SK-N-SH (cell line): ENCODE results near the gene SLC39A7. TPM values are rescaled to one million over a fixed set of nuclear protein-coding genes. Genes with fewer than 3 reads are reported as not detected.
A peak's percentile ranks its signal among the peaks of the same experiment; 100 is the strongest.

Source experiments
- CTCF ChIA-PET: fragments of 300-600, 350-600 bp; formaldehyde crosslinking; extraction: SDS; loops from one replicate; lab custom pipeline; 2021; lab: Yijun Ruan, JAX
- POLR2A ChIA-PET: fragments of 350-600 bp; sonication (Branson Sonifier 250); formaldehyde crosslinking; extraction: SDS; loops from one replicate; lab custom pipeline; 2020; ENCODE audit warnings: antibody characterized with exemption, inconsistent platforms; lab: Yijun Ruan, JAX
- DNase-seq: peaks from one replicate; pipeline ENCODE4 v3.0.0; 2012
- H2AFZ ChIP-seq: fragments of 200-600 bp; sonication (generic); 2 replicates; pipeline ENCODE4 v1.8.1; 2016; ENCODE audit warnings: antibody characterized with exemption, mild to moderate bottlenecking, low read depth
- H3F3A ChIP-seq: fragments of 200-600 bp; sonication (generic); replicated peaks from 2 replicates; pipeline ENCODE3; 2016; ENCODE audit warnings: antibody characterized with exemption, mild to moderate bottlenecking; ENCODE audit not compliant: insufficient read depth
- H3K27ac ChIP-seq, 2 experiments: fragments of 200-500 bp in 1 of 2; fragments of 200-600 bp in 1 of 2; sonication (Bioruptor generic) in 1 of 2; sonication (generic), shearing (Covaris generic) in 1 of 2; 2 replicates each; pipeline versions ENCODE4 v1.5.1 to v1.6.1; 2014 to 2016; ENCODE audit warnings: low read depth in 2 of 2, inconsistent platforms in 1 of 2, low read length in 1 of 2, mild to moderate bottlenecking in 1 of 2, mixed read lengths in 1 of 2
- H3K27me3 ChIP-seq: fragments of 200-600 bp; sonication (generic), shearing (Covaris generic); 2 replicates; pipeline ENCODE4 v1.6.1; 2016; ENCODE audit warnings: mixed run types; ENCODE audit not compliant: insufficient read depth
- H3K36me3 ChIP-seq, 2 experiments: fragments of 200-500 bp in 1 of 2; fragments of 200-600 bp in 1 of 2; sonication (Bioruptor generic) in 1 of 2; sonication (generic) in 1 of 2; replicated peaks in 1 of 2; 2 replicates each; pipeline versions ENCODE3 to v1.5.1; 2014 to 2016; ENCODE audit warnings: low read length in 1 of 2, mild to moderate bottlenecking in 1 of 2; ENCODE audit not compliant: insufficient read depth in 2 of 2, control insufficient read depth in 1 of 2
- H3K4me1 ChIP-seq, 2 experiments: fragments of 200-500 bp in 1 of 2; fragments of 200-600 bp in 1 of 2; sonication (Bioruptor generic) in 1 of 2; sonication (generic), shearing (Covaris generic) in 1 of 2; 2 replicates each; pipeline versions ENCODE4 v1.5.1 to v1.6.1; 2014 to 2016; ENCODE audit warnings: low read depth in 1 of 2, low read length in 1 of 2, mixed run types in 1 of 2; ENCODE audit not compliant: insufficient read depth in 2 of 2, control insufficient read depth in 1 of 2
- H3K4me2 ChIP-seq: fragments of 200-600 bp; sonication (generic), shearing (Covaris generic); 2 replicates; pipeline ENCODE4 v1.6.1; 2017; ENCODE audit warnings: mixed run types
- H3K4me3 ChIP-seq, 2 experiments: fragments of 200-500 bp in 1 of 2; fragments of 200-600 bp in 1 of 2; sonication (Bioruptor generic) in 1 of 2; sonication (generic), shearing (Covaris generic) in 1 of 2; 2 replicates each; pipeline versions ENCODE4 v1.5.1 to v1.8.1; 2014 to 2016; ENCODE audit warnings: low read depth in 2 of 2, inconsistent platforms in 1 of 2, low read length in 1 of 2, mild to moderate bottlenecking in 1 of 2, mixed read lengths in 1 of 2, moderate library complexity in 1 of 2
- H3K79me2 ChIP-seq: fragments of 200-600 bp; sonication (generic); 2 replicates; pipeline ENCODE4 v1.8.1; 2017; ENCODE audit warnings: mild to moderate bottlenecking; ENCODE audit not compliant: insufficient read depth
- H3K9ac ChIP-seq: fragments of 200-600 bp; sonication (generic); 2 replicates; pipeline ENCODE4 v1.6.1; 2017; ENCODE audit warnings: mixed run types
- H3K9me2 ChIP-seq: fragments of 200-600 bp; sonication (generic); 2 replicates; pipeline ENCODE4 v1.6.1; 2017; ENCODE audit warnings: mixed run types
- H3K9me3 ChIP-seq: fragments of 200-600 bp; sonication (generic); 2 replicates; pipeline ENCODE4 v1.6.1; 2017; ENCODE audit warnings: mixed run types, mild to moderate bottlenecking, moderate library complexity
- H4K20me1 ChIP-seq: fragments of 200-600 bp; sonication (generic); 2 replicates; pipeline ENCODE4 v1.6.1; 2017; ENCODE audit warnings: mild to moderate bottlenecking, mixed run types; ENCODE audit not compliant: insufficient read depth
- CHD2 ChIP-seq: fragments of 150-350 bp; IDR thresholded peaks from 2 replicates; pipeline ENCODE4 v1.6.1; 2018; ENCODE audit warnings: low read length; ENCODE audit not compliant: partially characterized antibody
- EZH2phosphoT487 ChIP-seq: fragments of 200-600 bp; sonication (generic); IDR thresholded peaks from 2 replicates; pipeline ENCODE4 v1.6.1; 2017; ENCODE audit warnings: low read depth, mixed run types, mild to moderate bottlenecking, antibody characterized with exemption, moderate library complexity, borderline replicate concordance
- FOXJ3 ChIP-seq: sonication (generic); formaldehyde crosslinking; IDR thresholded peaks from 2 replicates; pipeline ENCODE4 v1.5.1; 2020; ENCODE audit warnings: mild to moderate bottlenecking, missing genetic modification reagents
- GABPA ChIP-seq: IDR thresholded peaks from 2 replicates; pipeline ENCODE4 v1.4.0; 2012; ENCODE audit warnings: low read depth, mild to moderate bottlenecking
- GATA2 ChIP-seq: sonication (generic); formaldehyde crosslinking; IDR thresholded peaks from 2 replicates; pipeline ENCODE4 v1.5.0; 2020; ENCODE audit warnings: mild to moderate bottlenecking, missing genetic modification reagents
- MXI1 ChIP-seq: IDR thresholded peaks from 2 replicates; pipeline ENCODE4 v1.6.1; 2012; ENCODE audit warnings: mild to moderate bottlenecking, low read depth, low read length, improper control_type of control experiment
- NRF1 ChIP-seq: IDR thresholded peaks from 2 replicates; pipeline ENCODE4 v1.6.1; 2012; ENCODE audit warnings: low read depth, mild to moderate bottlenecking, low read length
- RFX5 ChIP-seq: IDR thresholded peaks from 2 replicates; pipeline ENCODE4 v1.6.1; 2012; ENCODE audit warnings: mild to moderate bottlenecking, improper control_type of control experiment, low read length
- RXRA ChIP-seq: IDR thresholded peaks from 2 replicates; pipeline ENCODE4 v1.4.0; 2012; ENCODE audit warnings: low read depth, mild to moderate bottlenecking, borderline replicate concordance
- TEAD4 ChIP-seq: IDR thresholded peaks from 2 replicates; pipeline ENCODE4 v1.4.0; 2012; ENCODE audit warnings: mild to moderate bottlenecking, borderline replicate concordance; ENCODE audit not compliant: insufficient read depth
- WGBS: methylation state at CpG from one replicate; pipeline ENCODE4 v1.1.6; 2017; ENCODE audit warnings: low lambda C conversion rate; 5-methylcytosine and 5-hydroxymethylcytosine counted together
- polyA plus RNA-seq, 3 experiments: library from polyadenylated mRNA; depleted of rRNA; stranded (reverse); fragments of >200 nt; gene quantifications; 2 replicates each; pipeline ENCODE4 v1.2.3, GENCODE V29; 2012
- TF ChIP-seq, protein P1 (sequence below): IDR thresholded peaks from 2 replicates; pipeline ENCODE4; 2012
- TF ChIP-seq, protein P2 (sequence below): fragments of 150-350 bp; IDR thresholded peaks from 2 replicates; pipeline ENCODE4 v1.6.1; 2017; ENCODE audit warnings: antibody characterized with exemption, low read length, low read depth, borderline replicate concordance
- TF ChIP-seq, protein P3 (sequence below): fragments of 200-600 bp; sonication (generic); IDR thresholded peaks from 2 replicates; pipeline ENCODE4 v1.6.1; 2017; ENCODE audit warnings: antibody characterized with exemption, mild to moderate bottlenecking, moderate library complexity
- TF ChIP-seq, protein P4 (sequence below): fragments of 150-350 bp; IDR thresholded peaks from 2 replicates; pipeline ENCODE4 v1.6.1; 2016; ENCODE audit warnings: mild to moderate bottlenecking, low read depth, low read length

Gene SLC39A7
- polyA plus RNA-seq, 1 of the 3 experiments (the other 2 are of a cell fraction), result 129 TPM

DNA sequence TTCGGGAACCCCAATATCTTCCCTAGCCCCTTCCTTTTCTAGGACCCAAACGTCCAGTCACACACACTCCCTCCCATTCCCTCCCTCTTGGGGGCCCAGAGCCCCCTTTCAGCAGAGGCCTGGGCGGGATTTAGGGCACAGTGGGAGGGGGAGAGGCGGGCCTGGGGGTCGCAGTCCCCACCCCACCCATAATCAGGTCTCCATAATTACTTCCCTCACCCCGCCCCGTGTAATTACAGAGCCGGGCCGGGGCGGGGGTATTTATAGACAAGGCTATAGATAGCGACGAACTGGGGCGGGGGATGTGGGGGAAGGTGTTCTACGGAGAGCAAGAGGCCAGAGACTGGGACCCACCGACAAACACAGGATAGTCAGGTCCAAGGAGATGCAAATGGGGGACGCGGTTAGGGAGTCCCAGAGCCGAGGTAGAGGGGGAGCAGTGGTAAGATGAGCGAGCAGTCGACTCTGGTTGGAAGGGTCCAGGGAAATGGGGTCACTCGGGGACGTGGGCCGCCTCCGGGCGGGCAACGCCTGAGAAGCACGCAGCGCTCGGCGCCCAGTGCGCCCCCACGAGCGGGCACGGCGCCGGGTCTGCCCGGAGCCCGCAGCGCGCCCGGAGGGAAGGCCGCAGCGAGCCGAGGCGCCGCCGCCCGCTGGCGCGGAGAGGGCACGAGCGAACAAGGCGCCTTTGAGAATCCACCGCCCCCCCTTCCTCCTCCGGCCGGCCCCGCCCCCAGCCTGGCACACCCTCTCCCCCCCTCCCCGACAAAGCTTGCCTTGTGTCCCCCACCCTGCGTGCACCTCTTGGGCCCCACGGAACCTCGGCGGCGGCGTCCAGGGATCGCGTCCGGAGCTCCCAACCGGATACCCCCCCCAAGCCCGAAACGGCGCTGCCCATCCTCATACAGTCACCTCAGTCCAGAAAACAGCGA, 7.7 kb upstream of the SLC39A7 start:
- TF ChIP-seq GATA2 (CRISPR knock-in tag) (no peak), RFX5 (no peak), NRF1 (no peak), MXI1 (no peak), CHD2 (no peak), FOXJ3 (CRISPR knock-in tag) (no peak), RXRA (no peak), EZH2phosphoT487 (no peak), TEAD4 (no peak), GABPA (no peak)
- TF ChIP-seq, protein P1, sequence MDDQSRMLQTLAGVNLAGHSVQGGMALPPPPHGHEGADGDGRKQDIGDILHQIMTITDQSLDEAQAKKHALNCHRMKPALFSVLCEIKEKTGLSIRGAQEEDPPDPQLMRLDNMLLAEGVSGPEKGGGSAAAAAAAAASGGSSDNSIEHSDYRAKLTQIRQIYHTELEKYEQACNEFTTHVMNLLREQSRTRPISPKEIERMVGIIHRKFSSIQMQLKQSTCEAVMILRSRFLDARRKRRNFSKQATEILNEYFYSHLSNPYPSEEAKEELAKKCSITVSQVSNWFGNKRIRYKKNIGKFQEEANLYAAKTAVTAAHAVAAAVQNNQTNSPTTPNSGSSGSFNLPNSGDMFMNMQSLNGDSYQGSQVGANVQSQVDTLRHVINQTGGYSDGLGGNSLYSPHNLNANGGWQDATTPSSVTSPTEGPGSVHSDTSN, result no peak
- TF ChIP-seq, protein P2, sequence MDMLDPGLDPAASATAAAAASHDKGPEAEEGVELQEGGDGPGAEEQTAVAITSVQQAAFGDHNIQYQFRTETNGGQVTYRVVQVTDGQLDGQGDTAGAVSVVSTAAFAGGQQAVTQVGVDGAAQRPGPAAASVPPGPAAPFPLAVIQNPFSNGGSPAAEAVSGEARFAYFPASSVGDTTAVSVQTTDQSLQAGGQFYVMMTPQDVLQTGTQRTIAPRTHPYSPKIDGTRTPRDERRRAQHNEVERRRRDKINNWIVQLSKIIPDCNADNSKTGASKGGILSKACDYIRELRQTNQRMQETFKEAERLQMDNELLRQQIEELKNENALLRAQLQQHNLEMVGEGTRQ, result no peak
- TF ChIP-seq, protein P3, sequence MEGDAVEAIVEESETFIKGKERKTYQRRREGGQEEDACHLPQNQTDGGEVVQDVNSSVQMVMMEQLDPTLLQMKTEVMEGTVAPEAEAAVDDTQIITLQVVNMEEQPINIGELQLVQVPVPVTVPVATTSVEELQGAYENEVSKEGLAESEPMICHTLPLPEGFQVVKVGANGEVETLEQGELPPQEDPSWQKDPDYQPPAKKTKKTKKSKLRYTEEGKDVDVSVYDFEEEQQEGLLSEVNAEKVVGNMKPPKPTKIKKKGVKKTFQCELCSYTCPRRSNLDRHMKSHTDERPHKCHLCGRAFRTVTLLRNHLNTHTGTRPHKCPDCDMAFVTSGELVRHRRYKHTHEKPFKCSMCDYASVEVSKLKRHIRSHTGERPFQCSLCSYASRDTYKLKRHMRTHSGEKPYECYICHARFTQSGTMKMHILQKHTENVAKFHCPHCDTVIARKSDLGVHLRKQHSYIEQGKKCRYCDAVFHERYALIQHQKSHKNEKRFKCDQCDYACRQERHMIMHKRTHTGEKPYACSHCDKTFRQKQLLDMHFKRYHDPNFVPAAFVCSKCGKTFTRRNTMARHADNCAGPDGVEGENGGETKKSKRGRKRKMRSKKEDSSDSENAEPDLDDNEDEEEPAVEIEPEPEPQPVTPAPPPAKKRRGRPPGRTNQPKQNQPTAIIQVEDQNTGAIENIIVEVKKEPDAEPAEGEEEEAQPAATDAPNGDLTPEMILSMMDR, result no peak
- TF ChIP-seq, protein P4, sequence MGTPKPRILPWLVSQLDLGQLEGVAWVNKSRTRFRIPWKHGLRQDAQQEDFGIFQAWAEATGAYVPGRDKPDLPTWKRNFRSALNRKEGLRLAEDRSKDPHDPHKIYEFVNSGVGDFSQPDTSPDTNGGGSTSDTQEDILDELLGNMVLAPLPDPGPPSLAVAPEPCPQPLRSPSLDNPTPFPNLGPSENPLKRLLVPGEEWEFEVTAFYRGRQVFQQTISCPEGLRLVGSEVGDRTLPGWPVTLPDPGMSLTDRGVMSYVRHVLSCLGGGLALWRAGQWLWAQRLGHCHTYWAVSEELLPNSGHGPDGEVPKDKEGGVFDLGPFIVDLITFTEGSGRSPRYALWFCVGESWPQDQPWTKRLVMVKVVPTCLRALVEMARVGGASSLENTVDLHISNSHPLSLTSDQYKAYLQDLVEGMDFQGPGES, result no peak
- Histone ChIP-seq H3K9ac (no peak overlapping the region), H3K4me1 (peaks cover 0 to 22% of the 10 kb centered on the region in 2 experiments; a peak in 1 of 4 replicates), H3K9me2 (no peaks in the 10 kb centered on the region), H3F3A (peaks cover 10% of the 10 kb centered on the region), H3K9me3 (no peaks in the 10 kb centered on the region), H3K4me2 (0 out of 2 replicates have a peak overlapping the region, but pooled peaks have one; percentile 29), H4K20me1 (peaks cover 8% of the 10 kb centered on the region), H3K4me3 (no peak overlapping the region; a peak in 1 of 4 replicates), H2AFZ (no peak overlapping the region), H3K27ac (no peak overlapping the region), H3K36me3 (peaks cover 17 to 38% of the 10 kb centered on the region in 2 experiments), H3K79me2 (peaks cover 7% of the 10 kb centered on the region), H3K27me3 (no peaks in the 10 kb centered on the region)
- ChIA-PET POLR2A (no interaction called here), CTCF (interaction anchor here (0.8 to 1.9 kb wide), 6 partner anchors 15 to 62 kb away, joined by 3 to 10 read pairs (median 4); no protein-coding TSS in a partner anchor)
- peak; percentile 75 for DNase-seq
- 44% methylated on average over 31 of the region's 72 CpGs for WGBS
